Endothelial cell of umbilical vein (primary cell): ENCODE results near the gene GATM. TPM values are rescaled to one million over a fixed set of nuclear protein-coding genes. Genes with fewer than 3 reads are reported as not detected.

Source experiments
- BruUV-seq: library from RNA; stranded (reverse); fragments of 400-500 nt; replicated peaks from 2 replicates; lab custom pipeline; 2021; lab: Mats Ljungman, UMichigan
- CTCF ChIA-PET: fragments of 300-600, 350-600 bp; sonication (Branson Sonifier 250); formaldehyde crosslinking; loops from one replicate; lab custom pipeline; 2021; ENCODE audit warnings: antibody characterized with exemption, inconsistent platforms; lab: Charles Lee
- POLR2A ChIA-PET: fragments of 300-600, 350-600 bp; sonication (Branson Sonifier 250); formaldehyde crosslinking; loops from one replicate; lab custom pipeline; 2021; ENCODE audit warnings: antibody characterized with exemption, inconsistent platforms; lab: Charles Lee
- DNase-seq: peaks from one replicate; pipeline ENCODE4 v3.0.0-alpha.2; 2011; ENCODE audit warnings: low read depth, low spot score
- FAIRE-seq: peaks from 2 replicates; lab custom pipeline; 2011; peaks lifted over from hg19 to GRCh38; lab: Jason Lieb, UNC
- H2AFZ ChIP-seq: 2 replicates; pipeline ENCODE4 v1.6.0; 2012; ENCODE audit warnings: low read depth, low read length, control low read depth, inconsistent platforms
- H3K27ac ChIP-seq: 2 replicates; pipeline ENCODE4 v1.5.1; 2011; ENCODE audit warnings: low read depth, mild to moderate bottlenecking, control low read depth, low read length, moderate library complexity; ENCODE audit not compliant: insufficient read depth
- H3K27me3 ChIP-seq, 2 experiments: 2 replicates each; pipeline versions ENCODE4 v1.6.0 to v1.6.1; 2011; ENCODE audit warnings: low read length in 2 of 2, mixed read lengths in 1 of 2; ENCODE audit not compliant: control insufficient read depth in 2 of 2, insufficient read depth in 2 of 2
- H3K36me3 ChIP-seq, 2 experiments: 2 replicates in 1 of 2; 3 replicates in 1 of 2; pipeline ENCODE4 v1.5.1; 2011; ENCODE audit warnings: low read length in 2 of 2, mild to moderate bottlenecking in 1 of 2, moderate library complexity in 1 of 2; ENCODE audit not compliant: control insufficient read depth in 2 of 2, insufficient read depth in 2 of 2; ENCODE audit errors: extremely low read depth in 1 of 2
- H3K4me1 ChIP-seq: 3 replicates; pipeline ENCODE4 v1.5.1; 2011; ENCODE audit warnings: mild to moderate bottlenecking, low read length; ENCODE audit not compliant: control insufficient read depth, insufficient read depth; ENCODE audit errors: extremely low read depth
- H3K4me2 ChIP-seq: 2 replicates; pipeline ENCODE4 v1.6.1; 2011; ENCODE audit warnings: low read length, control low read depth, mixed read lengths; ENCODE audit not compliant: insufficient read depth
- H3K4me3 ChIP-seq, 3 experiments: fragments of 200-600 bp in 1 of 3; sonication (generic), shearing (Covaris generic) in 1 of 3; replicated peaks in 1 of 3; 2 replicates each; pipeline ENCODE4 v1.5.1; 2011 to 2016; ENCODE audit warnings: control low read depth in 3 of 3, low read length in 3 of 3, mild to moderate bottlenecking in 2 of 3, inconsistent platforms in 1 of 3, low read depth in 1 of 3, moderate library complexity in 1 of 3; ENCODE audit not compliant: insufficient read depth in 1 of 3
- H3K79me2 ChIP-seq: 2 replicates; pipeline ENCODE4 v1.6.0; 2012; ENCODE audit warnings: low read length, inconsistent platforms; ENCODE audit not compliant: control insufficient read depth, insufficient read depth
- H3K9ac ChIP-seq: replicated peaks from 2 replicates; pipeline ENCODE3; 2011; ENCODE audit warnings: low read length, control low read depth; ENCODE audit not compliant: insufficient read depth; ENCODE audit errors: extremely low read depth
- H3K9me1 ChIP-seq: replicated peaks from 3 replicates; pipeline ENCODE4 v1.6.0; 2011; ENCODE audit warnings: mild to moderate bottlenecking, low read length; ENCODE audit not compliant: control insufficient read depth, insufficient read depth; ENCODE audit errors: extremely low read depth
- H3K9me3 ChIP-seq: replicated peaks from 2 replicates; pipeline ENCODE4 v1.5.1; 2012; ENCODE audit warnings: low read length, inconsistent platforms; ENCODE audit not compliant: control insufficient read depth, insufficient read depth
- H4K20me1 ChIP-seq: replicated peaks from 2 replicates; pipeline ENCODE3; 2011; ENCODE audit warnings: mild to moderate bottlenecking, low read length; ENCODE audit not compliant: control insufficient read depth, insufficient read depth; ENCODE audit errors: extremely low read depth
- CTCF ChIP-seq, 2 donors: IDR thresholded peaks; 1 replicate in 1 of 2; 2 replicates in 1 of 2; pipeline ENCODE4 v1.5.1; 2011; ENCODE audit warnings: low read length in 2 of 2, mild to moderate bottlenecking in 2 of 2, moderate library complexity in 2 of 2, control low read depth in 1 of 2, inconsistent platforms in 1 of 2, low read depth in 1 of 2; ENCODE audit not compliant: insufficient read depth in 1 of 2; ENCODE audit errors: extremely low read depth in 1 of 2
- EZH2 ChIP-seq: IDR thresholded peaks from 2 replicates; pipeline ENCODE4 v1.6.1; 2012; ENCODE audit warnings: borderline replicate concordance, low read depth, mild to moderate bottlenecking, moderate library complexity, low read length, inconsistent platforms; ENCODE audit not compliant: severe bottlenecking
- FOS ChIP-seq: IDR thresholded peaks from 2 replicates; pipeline ENCODE4 v1.6.1; 2011; ENCODE audit warnings: mild to moderate bottlenecking, low read length, moderate library complexity, borderline replicate concordance; ENCODE audit not compliant: insufficient read depth
- GATA2 ChIP-seq: IDR thresholded peaks from 2 replicates; pipeline ENCODE4 v1.7.0; 2011; ENCODE audit warnings: low read depth, mild to moderate bottlenecking, moderate library complexity, mixed read lengths, low read length; ENCODE audit not compliant: insufficient read length, insufficient read depth
- MAX ChIP-seq: IDR thresholded peaks from 2 replicates; pipeline ENCODE4 v1.6.1; 2011; ENCODE audit not compliant: insufficient read depth, insufficient read length
- MYC ChIP-seq: IDR thresholded peaks from one replicate; pipeline ENCODE4 v1.6.1; 2011; ENCODE audit warnings: mild to moderate bottlenecking, low read depth, low read length
- POLR2A ChIP-seq: IDR thresholded peaks from 2 replicates; pipeline ENCODE4 v1.6.1; 2012; ENCODE audit warnings: low read depth, mild to moderate bottlenecking, control low read depth, low read length
- POLR2AphosphoS5 ChIP-seq: IDR thresholded peaks from 2 replicates; pipeline ENCODE4 v1.6.1; 2012; ENCODE audit warnings: low read depth, mild to moderate bottlenecking, control low read depth, low read length, moderate library complexity; ENCODE audit not compliant: insufficient read depth
- dilution Hi-C: fragments of 300-500 bp; cut with MboI; formaldehyde crosslinking; loops from one replicate; pipeline ENCODE4 v1.15.0; 2019; ENCODE audit warnings: low sequenced_read_pairs; ENCODE audit not compliant: extremely low pct_ligation_motif_present
- intact Hi-C: fragments of 100-400 bp; cut with micrococcal nuclease; formaldehyde crosslinking; loops from one replicate; pipeline ENCODE4 v1.10.0; 2022
- polyA plus RNA-seq, 4 experiments: library from polyadenylated mRNA; depleted of rRNA in 3 of 4; stranded (reverse) in 3 of 4; unstranded in 1 of 4; fragments of >200 nt; gene quantifications; 2 replicates each; pipeline versions ENCODE4 v1.2.1 to v1.2.3, GENCODE V29; 2011 to 2012; ENCODE audit warnings: missing spikeins in 1 of 4
- total RNA-seq: library from RNA; stranded (reverse); gene quantifications from 2 replicates; pipeline ENCODE4 v1.2.3, GENCODE V29; 2021

The GATM gene
- total and polyA plus RNA-seq, 2 donors (not counting 3 experiments of a cell fraction or from before 2014, with no cell fraction given), result 0.21 to 0.60 TPM

GRCh38 chr15:45402955-45403877 lies 24.9 kb upstream of the GATM start:
- Histone ChIP-seq H3K4me1 (peaks cover 10% of the 10 kb centered on the region), H2AFZ (peak overlapping the region; percentile 70), H3K9me3 (no peaks in the 10 kb centered on the region), H3K9me1 (no peaks in the 10 kb centered on the region), H3K36me3 (peaks cover 2 to 5% of the 10 kb centered on the region in 2 experiments), H3K4me3 (peak overlapping the region; percentile 30 to 85 (median 76)), H4K20me1 (no peaks in the 10 kb centered on the region), H3K9ac (peak overlapping the region; percentile 64), H3K4me2 (peak overlapping the region; percentile 85), H3K27me3 (no peaks in the 10 kb centered on the region), H3K79me2 (peaks cover 28% of the 10 kb centered on the region), H3K27ac (peak overlapping the region; percentile 22)
- no TSS peak for BruUV-seq
- DNase-seq (peak; percentile 51), FAIRE-seq (no peak)
- CTCF ChIA-PET, result interaction anchor here (0.8 to 6.9 kb wide), 21 partner anchors 12 to 285 kb away, joined by 3 to 93 read pairs (median 4); no protein-coding TSS in a partner anchor
- TF ChIP-seq MYC (no peak), FOS (peak; percentile 19), MAX (no peak), GATA2 (no peak), CTCF (IDR thresholded peaks at IDR 0.05; ENCODE audit: extremely low read depth in 1 of 2, insufficient read depth in 1 of 2, low read depth in 1 of 2, low read length in 2 of 2) (no peak), POLR2AphosphoS5 (no peak), POLR2A (no peak), EZH2 (no peak)
- intact Hi-C loops, result loop anchor here (1.0 to 2.0 kb wide), 5 partner anchors 24 to 203 kb away; partner anchors contain the start of genes BLOC1S6 and GATM
- dilution Hi-C loops, result no loop called here
- POLR2A ChIA-PET, result interaction anchor here (1.7 kb wide), 1 partner anchor 11 kb away, joined by 6 read pairs; no protein-coding TSS in a partner anchor
